ENCODE results near the gene MRPL45. TPM values are rescaled to one million over a fixed set of nuclear protein-coding genes. Genes with fewer than 3 reads are reported as not detected.

Gene MRPL45
- total and polyA plus RNA-seq, 4 donors: 16.9 to 22.2 (median 19.0) TPM

DNA sequence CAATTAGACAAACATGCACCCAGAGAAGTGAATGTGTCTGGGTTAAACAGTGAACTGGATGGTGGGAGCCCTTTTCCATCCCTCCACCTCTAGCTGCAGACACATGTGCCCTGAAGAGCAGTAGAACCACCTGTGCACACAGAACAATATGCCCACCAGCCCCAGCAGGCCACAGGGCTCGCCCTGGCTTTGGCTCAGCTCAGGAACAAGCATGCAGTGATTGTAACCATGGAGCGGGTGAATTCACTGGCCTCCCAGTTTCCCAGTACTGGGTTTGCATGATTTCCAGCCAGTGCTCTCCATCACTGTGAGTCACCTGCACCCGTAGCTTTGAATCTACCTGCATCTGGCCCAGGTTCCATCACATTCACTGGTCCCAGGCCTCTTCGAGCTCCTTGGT is 41.6 kb downstream of the MRPL45 start:
- Histone ChIP-seq H3K4me1 (ENCODE audit: control insufficient read depth in 4 of 4, insufficient read depth in 4 of 4, low read length in 3 of 4) (peaks cover 0 to 6% (median 3%) of the 10 kb centered on the region in 4 donors), H3K9me3 (ENCODE audit: control insufficient read depth in 4 of 4, low read length in 3 of 4) (no peaks in the 10 kb centered on the region), H3K9ac (ENCODE audit: low read depth in 1 of 2, low read length in 2 of 2) (no peak overlapping the region), H3K27ac (ENCODE audit: low read depth in 1 of 2, low read length in 2 of 2) (no peak overlapping the region), H3K4me3 (ENCODE audit: low read depth in 1 of 3, low read length in 3 of 3) (no peak overlapping the region), H3K27me3 (ENCODE audit: control insufficient read depth in 4 of 4, insufficient read depth in 4 of 4, low read length in 3 of 4) (no peaks in the 10 kb centered on the region), H3K36me3 (ENCODE audit: control insufficient read depth in 4 of 4, insufficient read depth in 3 of 4, low read depth in 1 of 4, low read length in 3 of 4) (no peaks in the 10 kb centered on the region)
- 95% methylated on average over 4 of the region's 4 CpGs for WGBS
- TF ChIP-seq NR2F2 (IDR thresholded peaks at IDR 0.05) (no peak), EGR1 (IDR thresholded peaks at IDR 0.05; ENCODE audit: low read depth in 2 of 2) (no peak), GABPA (IDR thresholded peaks at IDR 0.05 in 1 of 2, conservative IDR thresholded peaks at IDR 0.05 in 1 of 2) (no peak), HNF4G (IDR thresholded peaks at IDR 0.05) (no peak), JUND (IDR thresholded peaks at IDR 0.05) (no peak), TAF1 (conservative IDR thresholded peaks at IDR 0.05) (no peak), HNF4A (conservative IDR thresholded peaks at IDR 0.05) (no peak), FOXA1 (IDR thresholded peaks at IDR 0.05) (no peak), RXRA (IDR thresholded peaks at IDR 0.05) (no peak), RAD21 (IDR thresholded peaks at IDR 0.05) (no peak), SP1 (IDR thresholded peaks at IDR 0.05) (no peak), YY1 (IDR thresholded peaks at IDR 0.05) (no peak), FOXA2 (IDR thresholded peaks at IDR 0.05) (no peak)
- TF ChIP-seq, protein P1, sequence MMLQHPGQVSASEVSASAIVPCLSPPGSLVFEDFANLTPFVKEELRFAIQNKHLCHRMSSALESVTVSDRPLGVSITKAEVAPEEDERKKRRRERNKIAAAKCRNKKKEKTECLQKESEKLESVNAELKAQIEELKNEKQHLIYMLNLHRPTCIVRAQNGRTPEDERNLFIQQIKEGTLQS (IDR thresholded peaks at IDR 0.05): no peak
- TF ChIP-seq, protein P2, sequence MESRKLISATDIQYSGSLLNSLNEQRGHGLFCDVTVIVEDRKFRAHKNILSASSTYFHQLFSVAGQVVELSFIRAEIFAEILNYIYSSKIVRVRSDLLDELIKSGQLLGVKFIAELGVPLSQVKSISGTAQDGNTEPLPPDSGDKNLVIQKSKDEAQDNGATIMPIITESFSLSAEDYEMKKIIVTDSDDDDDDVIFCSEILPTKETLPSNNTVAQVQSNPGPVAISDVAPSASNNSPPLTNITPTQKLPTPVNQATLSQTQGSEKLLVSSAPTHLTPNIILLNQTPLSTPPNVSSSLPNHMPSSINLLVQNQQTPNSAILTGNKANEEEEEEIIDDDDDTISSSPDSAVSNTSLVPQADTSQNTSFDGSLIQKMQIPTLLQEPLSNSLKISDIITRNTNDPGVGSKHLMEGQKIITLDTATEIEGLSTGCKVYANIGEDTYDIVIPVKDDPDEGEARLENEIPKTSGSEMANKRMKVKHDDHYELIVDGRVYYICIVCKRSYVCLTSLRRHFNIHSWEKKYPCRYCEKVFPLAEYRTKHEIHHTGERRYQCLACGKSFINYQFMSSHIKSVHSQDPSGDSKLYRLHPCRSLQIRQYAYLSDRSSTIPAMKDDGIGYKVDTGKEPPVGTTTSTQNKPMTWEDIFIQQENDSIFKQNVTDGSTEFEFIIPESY (IDR thresholded peaks at IDR 0.05): no peak
- TF ChIP-seq, protein P3, sequence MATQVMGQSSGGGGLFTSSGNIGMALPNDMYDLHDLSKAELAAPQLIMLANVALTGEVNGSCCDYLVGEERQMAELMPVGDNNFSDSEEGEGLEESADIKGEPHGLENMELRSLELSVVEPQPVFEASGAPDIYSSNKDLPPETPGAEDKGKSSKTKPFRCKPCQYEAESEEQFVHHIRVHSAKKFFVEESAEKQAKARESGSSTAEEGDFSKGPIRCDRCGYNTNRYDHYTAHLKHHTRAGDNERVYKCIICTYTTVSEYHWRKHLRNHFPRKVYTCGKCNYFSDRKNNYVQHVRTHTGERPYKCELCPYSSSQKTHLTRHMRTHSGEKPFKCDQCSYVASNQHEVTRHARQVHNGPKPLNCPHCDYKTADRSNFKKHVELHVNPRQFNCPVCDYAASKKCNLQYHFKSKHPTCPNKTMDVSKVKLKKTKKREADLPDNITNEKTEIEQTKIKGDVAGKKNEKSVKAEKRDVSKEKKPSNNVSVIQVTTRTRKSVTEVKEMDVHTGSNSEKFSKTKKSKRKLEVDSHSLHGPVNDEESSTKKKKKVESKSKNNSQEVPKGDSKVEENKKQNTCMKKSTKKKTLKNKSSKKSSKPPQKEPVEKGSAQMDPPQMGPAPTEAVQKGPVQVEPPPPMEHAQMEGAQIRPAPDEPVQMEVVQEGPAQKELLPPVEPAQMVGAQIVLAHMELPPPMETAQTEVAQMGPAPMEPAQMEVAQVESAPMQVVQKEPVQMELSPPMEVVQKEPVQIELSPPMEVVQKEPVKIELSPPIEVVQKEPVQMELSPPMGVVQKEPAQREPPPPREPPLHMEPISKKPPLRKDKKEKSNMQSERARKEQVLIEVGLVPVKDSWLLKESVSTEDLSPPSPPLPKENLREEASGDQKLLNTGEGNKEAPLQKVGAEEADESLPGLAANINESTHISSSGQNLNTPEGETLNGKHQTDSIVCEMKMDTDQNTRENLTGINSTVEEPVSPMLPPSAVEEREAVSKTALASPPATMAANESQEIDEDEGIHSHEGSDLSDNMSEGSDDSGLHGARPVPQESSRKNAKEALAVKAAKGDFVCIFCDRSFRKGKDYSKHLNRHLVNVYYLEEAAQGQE (IDR thresholded peaks at IDR 0.05): no peak
- TF ChIP-seq, protein P4, sequence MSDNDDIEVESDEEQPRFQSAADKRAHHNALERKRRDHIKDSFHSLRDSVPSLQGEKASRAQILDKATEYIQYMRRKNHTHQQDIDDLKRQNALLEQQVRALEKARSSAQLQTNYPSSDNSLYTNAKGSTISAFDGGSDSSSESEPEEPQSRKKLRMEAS (IDR thresholded peaks at IDR 0.05): no peak
- TF ChIP-seq, protein P5, sequence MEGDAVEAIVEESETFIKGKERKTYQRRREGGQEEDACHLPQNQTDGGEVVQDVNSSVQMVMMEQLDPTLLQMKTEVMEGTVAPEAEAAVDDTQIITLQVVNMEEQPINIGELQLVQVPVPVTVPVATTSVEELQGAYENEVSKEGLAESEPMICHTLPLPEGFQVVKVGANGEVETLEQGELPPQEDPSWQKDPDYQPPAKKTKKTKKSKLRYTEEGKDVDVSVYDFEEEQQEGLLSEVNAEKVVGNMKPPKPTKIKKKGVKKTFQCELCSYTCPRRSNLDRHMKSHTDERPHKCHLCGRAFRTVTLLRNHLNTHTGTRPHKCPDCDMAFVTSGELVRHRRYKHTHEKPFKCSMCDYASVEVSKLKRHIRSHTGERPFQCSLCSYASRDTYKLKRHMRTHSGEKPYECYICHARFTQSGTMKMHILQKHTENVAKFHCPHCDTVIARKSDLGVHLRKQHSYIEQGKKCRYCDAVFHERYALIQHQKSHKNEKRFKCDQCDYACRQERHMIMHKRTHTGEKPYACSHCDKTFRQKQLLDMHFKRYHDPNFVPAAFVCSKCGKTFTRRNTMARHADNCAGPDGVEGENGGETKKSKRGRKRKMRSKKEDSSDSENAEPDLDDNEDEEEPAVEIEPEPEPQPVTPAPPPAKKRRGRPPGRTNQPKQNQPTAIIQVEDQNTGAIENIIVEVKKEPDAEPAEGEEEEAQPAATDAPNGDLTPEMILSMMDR (IDR thresholded peaks at IDR 0.05; ENCODE audit: low read depth, low read length, missing input control): no peak
- DNase-seq (ENCODE audit: low spot score): no peak

Data from liver (tissue), 9 donors.